Neutrophil (primary cell): Measurements from ENCODE around the gene WDFY1.

Experiments
- H3K27ac ChIP-seq: fragments of 200-600 bp; sonication (generic); 2 replicates; pipeline ENCODE4 v1.5.1; 2016; ENCODE audit warnings: mild to moderate bottlenecking, moderate library complexity
- H3K27me3 ChIP-seq: fragments of 200-600 bp; sonication (generic); 2 replicates; pipeline ENCODE4 v1.6.0; 2016; ENCODE audit warnings: mild to moderate bottlenecking
- H3K36me3 ChIP-seq: fragments of 200-600 bp; sonication (generic); 2 replicates; pipeline ENCODE4 v1.5.1; 2017
- H3K4me1 ChIP-seq, 2 experiments: fragments of 200-600 bp in 1 of 2; sonication (generic) in 1 of 2; 1 replicate in 1 of 2; 2 replicates in 1 of 2; pipeline versions ENCODE4 v1.5.1 to v1.6.1; 2013 to 2016; ENCODE audit warnings: low read depth in 1 of 2, low read length in 1 of 2, mild to moderate bottlenecking in 1 of 2, moderate library complexity in 1 of 2; ENCODE audit not compliant: control insufficient read depth in 1 of 2, insufficient read depth in 1 of 2
- H3K4me3 ChIP-seq, 2 experiments: fragments of 200-600 bp in 1 of 2; sonication (generic) in 1 of 2; 1 replicate in 1 of 2; 2 replicates in 1 of 2; pipeline ENCODE4 v1.5.1; 2013 to 2016; ENCODE audit warnings: low read depth in 1 of 2, low read length in 1 of 2, mild to moderate bottlenecking in 1 of 2, moderate library complexity in 1 of 2
- H3K9me3 ChIP-seq: fragments of 200-600 bp; sonication (generic); 2 replicates; pipeline ENCODE4 v1.5.1; 2016
- CTCF ChIP-seq: fragments of 200-600 bp; sonication (generic); IDR thresholded peaks from 2 replicates; pipeline ENCODE4 v1.5.1; 2016; ENCODE audit warnings: antibody characterized with exemption

WDFY1 gene

GRCh38 chr2:223870840-223871611, 74.1 kb downstream of the WDFY1 start:
- H3K27ac ChIP-seq = peak overlapping the region; percentile 78
- H3K9me3 ChIP-seq = no peaks in the 10 kb centered on the region
- no peak for TF ChIP-seq CTCF
- peak overlapping the region; percentile 3 to 20 for H3K4me3 ChIP-seq
- H3K27me3 ChIP-seq = no peaks in the 10 kb centered on the region
- peaks cover 16 to 19% of the 10 kb centered on the region in 2 experiments for H3K4me1 ChIP-seq
- peaks cover 22% of the 10 kb centered on the region for H3K36me3 ChIP-seq

GRCh38 chr2:223868005-223868404, 77.1 kb downstream of the WDFY1 start:
- Histone ChIP-seq H3K27me3 (no peaks in the 10 kb centered on the region), H3K36me3 (peaks cover 4% of the 10 kb centered on the region), H3K27ac (no peak overlapping the region), H3K4me1 (peaks cover 30 to 34% of the 10 kb centered on the region in 2 experiments), H3K4me3 (no peak overlapping the region), H3K9me3 (no peaks in the 10 kb centered on the region)
- TF ChIP-seq CTCF = no peak

GRCh38 chr2:223865907-223866508, 79.1 kb downstream of the WDFY1 start:
- Histone ChIP-seq H3K9me3 (no peaks in the 10 kb centered on the region), H3K27ac (peak overlapping the region; percentile 58), H3K36me3 (peaks cover 4% of the 10 kb centered on the region), H3K4me1 (peaks cover 21% of the 10 kb centered on the region in 2 experiments), H3K27me3 (no peaks in the 10 kb centered on the region), H3K4me3 (no peak overlapping the region)
- no peak for TF ChIP-seq CTCF

- H3K36me3 ChIP-seq = peaks cover 4% of the 10 kb centered on the region
- no peaks in the 10 kb centered on the region for H3K9me3 ChIP-seq
- no peaks in the 10 kb centered on the region for H3K27me3 ChIP-seq
- peaks cover 16 to 17% of the 10 kb centered on the region in 2 experiments for H3K4me1 ChIP-seq
- no peak for TF ChIP-seq CTCF
- no peak overlapping the region for H3K4me3 ChIP-seq
- peak overlapping the region; percentile 58 for H3K27ac ChIP-seq
Observed at GRCh38 chr2:223865124-223865523, 80.0 kb downstream of the WDFY1 start.

GRCh38 chr2:223863491-223863890, 81.6 kb downstream of the WDFY1 start:
- Histone ChIP-seq H3K27me3 (no peaks in the 10 kb centered on the region), H3K27ac (no peak overlapping the region), H3K9me3 (no peaks in the 10 kb centered on the region), H3K36me3 (no peaks in the 10 kb centered on the region), H3K4me3 (no peak overlapping the region), H3K4me1 (peaks cover 16 to 17% of the 10 kb centered on the region in 2 experiments)
- no peak for TF ChIP-seq CTCF
